Measurements from ENCODE around the gene DENND5A.

GRCh38 chr11:9092072-9092471, 173.1 kb downstream of the DENND5A start:
- TF ChIP-seq EZH2 (IDR thresholded peaks at IDR 0.05) (no peak), POLR2AphosphoS5 (IDR thresholded peaks at IDR 0.05; ENCODE audit: borderline replicate concordance, low read depth, low read length) (no peak), FOXP2 (optimal IDR thresholded peaks at IDR 0.05; ENCODE audit: control extremely low read depth, extremely low read length, insufficient read depth) (no peak)

Measured in SK-N-MC (cell line).